Gastrocnemius medialis (tissue), 4 donors: ENCODE measurements around the gene HSD17B12. TPM values are rescaled to one million over a fixed set of nuclear protein-coding genes. Genes with fewer than 3 reads are reported as not detected.

Experiments
- ATAC-seq, 2 donors: fragments of 150-250 bp; one replicate each; pipeline ENCODE4 v1.9.1; 2016
- DNase-seq, 2 donors: peaks; one replicate each; pipeline ENCODE4 v3.0.0-alpha.2; 2019
- H3K27ac ChIP-seq, 4 donors: fragments of 200-600 bp; sonication (generic); 1 replicate in 1 of 4; 2 replicates in 3 of 4; pipeline ENCODE4 v1.5.1; 2016 to 2018; ENCODE audit warnings: mild to moderate bottlenecking in 2 of 4, moderate library complexity in 1 of 4
- H3K27me3 ChIP-seq, 3 donors: fragments of 200-600 bp; sonication (generic) in 2 of 3; 1 replicate in 1 of 3; 2 replicates in 2 of 3; pipeline versions ENCODE4 v1.5.1 to v1.6.0; 2016 to 2019; ENCODE audit warnings: mild to moderate bottlenecking in 1 of 3, moderate library complexity in 1 of 3
- H3K36me3 ChIP-seq, 2 donors: fragments of 200-600 bp; sonication (generic) in 1 of 2; one replicate each; pipeline ENCODE4 v1.5.1; 2017 to 2018
- H3K4me1 ChIP-seq, 2 donors: fragments of 200-600 bp; sonication (generic) in 1 of 2; one replicate each; pipeline ENCODE4 v1.5.1; 2016 to 2017; ENCODE audit warnings: mild to moderate bottlenecking in 2 of 2
- H3K4me3 ChIP-seq, 4 donors: fragments of 200-600 bp; sonication (generic) in 3 of 4; 1 replicate in 1 of 4; 2 replicates in 3 of 4; pipeline ENCODE4 v1.5.1; 2016 to 2019; ENCODE audit warnings: mild to moderate bottlenecking in 2 of 4
- H3K9me3 ChIP-seq, 3 donors: fragments of 200-600 bp; sonication (generic) in 2 of 3; 1 replicate in 1 of 3; 2 replicates in 2 of 3; pipeline ENCODE4 v1.5.1; 2016 to 2019
- POLR2A ChIP-seq, 2 donors: fragments of 450-650 bp; IDR thresholded peaks; one replicate each; pipeline ENCODE4 v1.6.1; 2017; ENCODE audit warnings: antibody characterized with exemption in 2 of 2, mild to moderate bottlenecking in 2 of 2, moderate library complexity in 2 of 2
- in situ Hi-C, 4 donors: fragments of 200-750 bp; cut with MboI; loops; one replicate each; pipeline versions ENCODE4 v1.15.0 to v1.8.0; 2017; ENCODE audit warnings: low sequenced_read_pairs in 4 of 4
- intact Hi-C: fragments of 100-400 bp; cut with DNase I; formaldehyde crosslinking; loops from one replicate; pipeline ENCODE4 v1.15.1; 2023; ENCODE audit warnings: low total_unique reads
- total RNA-seq, 4 donors: library from RNA; depleted of rRNA; stranded (reverse); fragments of >200 nt; gene quantifications; one replicate each; pipeline versions ENCODE4 v1.1.0 to v1.2.3, GENCODE V29; 2016
- TF ChIP-seq, protein P1 (sequence below), 5 experiments: fragments of 450-650 bp in 3 of 5; fragments of 200-600 bp in 2 of 5; sonication (generic) in 2 of 5; IDR thresholded peaks in 4 of 5; conservative IDR thresholded peaks in 1 of 5; 1 replicate in 4 of 5; 2 replicates in 1 of 5; pipeline ENCODE4 v1.5.1; 2016 to 2019; ENCODE audit warnings: antibody characterized with exemption in 5 of 5, mild to moderate bottlenecking in 3 of 5, moderate library complexity in 3 of 5

The HSD17B12 gene
- total RNA-seq, 4 donors from 2014 or later = 20.5 to 41.1 (median 28.6) TPM

GRCh38 chr11:43774786-43775185 lies 94.2 kb downstream of the HSD17B12 start:
- no peak overlapping the region for H3K4me3 ChIP-seq
- no peaks in the 10 kb centered on the region for H3K4me1 ChIP-seq
- no peak for ATAC-seq
- no peaks in the 10 kb centered on the region for H3K27me3 ChIP-seq
- no peak for DNase-seq
- no peak overlapping the region for H3K27ac ChIP-seq
- no peaks in the 10 kb centered on the region for H3K9me3 ChIP-seq
- in situ Hi-C loops (no loop called here), intact Hi-C loops (no loop called here)
- no peaks in the 10 kb centered on the region for H3K36me3 ChIP-seq
- no peak for TF ChIP-seq POLR2A (IDR thresholded peaks at IDR 0.05)
- TF ChIP-seq, protein P1, sequence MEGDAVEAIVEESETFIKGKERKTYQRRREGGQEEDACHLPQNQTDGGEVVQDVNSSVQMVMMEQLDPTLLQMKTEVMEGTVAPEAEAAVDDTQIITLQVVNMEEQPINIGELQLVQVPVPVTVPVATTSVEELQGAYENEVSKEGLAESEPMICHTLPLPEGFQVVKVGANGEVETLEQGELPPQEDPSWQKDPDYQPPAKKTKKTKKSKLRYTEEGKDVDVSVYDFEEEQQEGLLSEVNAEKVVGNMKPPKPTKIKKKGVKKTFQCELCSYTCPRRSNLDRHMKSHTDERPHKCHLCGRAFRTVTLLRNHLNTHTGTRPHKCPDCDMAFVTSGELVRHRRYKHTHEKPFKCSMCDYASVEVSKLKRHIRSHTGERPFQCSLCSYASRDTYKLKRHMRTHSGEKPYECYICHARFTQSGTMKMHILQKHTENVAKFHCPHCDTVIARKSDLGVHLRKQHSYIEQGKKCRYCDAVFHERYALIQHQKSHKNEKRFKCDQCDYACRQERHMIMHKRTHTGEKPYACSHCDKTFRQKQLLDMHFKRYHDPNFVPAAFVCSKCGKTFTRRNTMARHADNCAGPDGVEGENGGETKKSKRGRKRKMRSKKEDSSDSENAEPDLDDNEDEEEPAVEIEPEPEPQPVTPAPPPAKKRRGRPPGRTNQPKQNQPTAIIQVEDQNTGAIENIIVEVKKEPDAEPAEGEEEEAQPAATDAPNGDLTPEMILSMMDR (IDR thresholded peaks at IDR 0.05 in 4 of 5, conservative IDR thresholded peaks at IDR 0.05 in 1 of 5) = no peak

DNA sequence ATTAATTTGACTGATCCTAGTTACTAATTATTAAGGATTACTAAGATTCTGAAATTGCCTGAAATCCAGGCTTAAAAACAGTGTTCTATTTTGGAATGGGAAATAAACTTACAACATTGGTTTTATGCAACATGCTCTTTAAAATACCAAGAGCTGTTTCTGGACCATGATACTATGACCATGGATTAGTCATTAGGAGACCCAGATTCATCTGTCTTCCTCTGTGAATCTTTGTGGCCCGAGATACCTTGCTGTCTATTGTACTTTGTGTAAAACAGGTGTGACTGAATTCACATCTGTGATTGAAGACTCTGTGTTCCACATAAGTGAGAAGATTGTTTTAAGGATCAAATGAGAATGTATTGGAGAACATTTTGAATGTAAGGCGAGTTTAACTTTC lies 98.8 kb downstream of the HSD17B12 start:
- TF ChIP-seq, protein P1 (IDR thresholded peaks at IDR 0.05 in 4 of 5, conservative IDR thresholded peaks at IDR 0.05 in 1 of 5) = no peak
- TF ChIP-seq POLR2A (IDR thresholded peaks at IDR 0.05) = no peak
- Histone ChIP-seq H3K4me1 (no peaks in the 10 kb centered on the region), H3K27ac (no peak overlapping the region), H3K4me3 (no peak overlapping the region), H3K27me3 (no peaks in the 10 kb centered on the region), H3K36me3 (no peaks in the 10 kb centered on the region), H3K9me3 (no peaks in the 10 kb centered on the region)
- no peak for ATAC-seq
- in situ Hi-C loops = no loop called here
- intact Hi-C loops = no loop called here
- no peak for DNase-seq

GRCh38 chr11:43784301-43784700 lies 103.8 kb downstream of the HSD17B12 start:
- no peaks in the 10 kb centered on the region for H3K27me3 ChIP-seq
- TF ChIP-seq, protein P1 (IDR thresholded peaks at IDR 0.05 in 4 of 5, conservative IDR thresholded peaks at IDR 0.05 in 1 of 5) = no peak
- no peak for TF ChIP-seq POLR2A (IDR thresholded peaks at IDR 0.05)
- H3K36me3 ChIP-seq = no peaks in the 10 kb centered on the region
- H3K9me3 ChIP-seq = no peaks in the 10 kb centered on the region
- H3K4me3 ChIP-seq = no peak overlapping the region
- H3K4me1 ChIP-seq = no peaks in the 10 kb centered on the region
- in situ Hi-C loops = no loop called here
- ATAC-seq (no peak), DNase-seq (no peak)
- intact Hi-C loops = no loop called here
- no peak overlapping the region for H3K27ac ChIP-seq

DNA sequence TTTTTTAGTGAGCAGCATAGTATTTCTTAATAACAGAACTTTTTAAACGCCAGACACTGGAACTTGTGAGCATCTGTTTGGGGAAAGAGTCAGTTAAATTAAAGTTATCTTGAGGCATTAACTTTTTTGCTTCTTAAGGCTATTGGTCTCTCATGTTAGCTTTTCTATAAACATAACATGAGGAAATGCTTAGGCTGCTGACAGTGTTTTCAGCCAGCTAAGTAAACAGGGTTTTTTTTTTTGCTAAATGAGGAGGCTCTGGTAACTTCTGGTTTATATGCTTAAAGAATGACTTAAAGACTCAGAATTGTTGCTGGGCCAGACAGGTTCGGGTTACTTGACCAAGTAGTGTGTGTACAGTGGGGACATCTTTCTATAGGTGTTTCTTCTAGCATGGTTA lies 104.3 kb downstream of the HSD17B12 start:
- no peak overlapping the region for H3K4me3 ChIP-seq
- H3K27me3 ChIP-seq = no peaks in the 10 kb centered on the region
- no peak for DNase-seq
- no peaks in the 10 kb centered on the region for H3K9me3 ChIP-seq
- TF ChIP-seq, protein P1 (IDR thresholded peaks at IDR 0.05 in 4 of 5, conservative IDR thresholded peaks at IDR 0.05 in 1 of 5) = no peak
- no peak for TF ChIP-seq POLR2A (IDR thresholded peaks at IDR 0.05)
- H3K27ac ChIP-seq = no peak overlapping the region
- intact Hi-C loops (no loop called here), in situ Hi-C loops (no loop called here)
- no peaks in the 10 kb centered on the region for H3K36me3 ChIP-seq
- H3K4me1 ChIP-seq = peaks cover 0 to 2% of the 10 kb centered on the region in 2 donors
- ATAC-seq = no peak

DNA sequence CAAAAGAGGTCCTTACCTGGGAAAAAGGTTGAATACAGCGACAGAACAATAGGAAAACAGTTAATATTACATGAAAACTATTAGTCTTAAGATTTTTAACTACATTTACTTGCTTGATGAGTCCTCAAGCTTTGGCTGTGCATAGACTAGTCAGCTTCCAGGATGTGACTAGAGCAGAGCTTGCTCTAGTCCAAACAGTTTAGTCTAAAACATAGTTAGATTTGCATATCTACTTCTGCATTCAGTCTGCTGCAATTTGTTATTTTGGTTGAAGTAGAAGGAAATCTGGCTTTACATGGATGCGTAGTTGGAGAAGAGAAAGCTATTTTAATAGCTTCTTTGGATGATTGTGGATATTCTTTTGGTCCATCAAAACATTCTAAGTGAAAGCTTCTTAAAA lies 104.8 kb downstream of the HSD17B12 start:
- H3K27me3 ChIP-seq = no peaks in the 10 kb centered on the region
- H3K4me1 ChIP-seq = peaks cover 0 to 7% of the 10 kb centered on the region in 2 donors
- no peak overlapping the region for H3K4me3 ChIP-seq
- no peak overlapping the region for H3K27ac ChIP-seq
- ATAC-seq (no peak), DNase-seq (no peak)
- H3K36me3 ChIP-seq = no peaks in the 10 kb centered on the region
- H3K9me3 ChIP-seq = no peaks in the 10 kb centered on the region
- TF ChIP-seq, protein P1 (IDR thresholded peaks at IDR 0.05 in 4 of 5, conservative IDR thresholded peaks at IDR 0.05 in 1 of 5) = no peak
- no peak for TF ChIP-seq POLR2A (IDR thresholded peaks at IDR 0.05)
- in situ Hi-C loops = no loop called here
- intact Hi-C loops = no loop called here
